GM12878 (cell line): ENCODE measurements around the gene ZNF653. TPM values are rescaled to one million over a fixed set of nuclear protein-coding genes. Genes with fewer than 3 reads are reported as not detected.

Source experiments
- ATAC-seq: fragments of 200-7000 bp; cut with Tn5 transposase; 3 replicates; pipeline ENCODE4 v1.9.1; 2020; ENCODE audit warnings: mild to moderate bottlenecking, moderate library complexity
- BruUV-seq: library from RNA; stranded (reverse); fragments of 400-500 nt; replicated peaks from 2 replicates; lab custom pipeline; 2021; lab: Mats Ljungman, UMichigan
- CTCF ChIA-PET: fragments of 300-600 bp; sonication (Branson Sonifier 250); formaldehyde crosslinking; extraction: SDS; loops from one replicate; lab custom pipeline; 2021; ENCODE audit warnings: inconsistent platforms; lab: Yijun Ruan, JAX
- POLR2A ChIA-PET: fragments of 350-600 bp; formaldehyde crosslinking; extraction: SDS; loops from one replicate; lab custom pipeline; 2021; ENCODE audit warnings: inconsistent platforms; lab: Charles Lee
- RAD21 ChIA-PET: fragments of 300-600 bp; sonication (Branson Sonifier 250); formaldehyde crosslinking; loops from one replicate; lab custom pipeline; 2023; ENCODE audit warnings: antibody characterized with exemption; ENCODE audit not compliant: unreplicated experiment; lab: Charles Lee
- SMC1A ChIA-PET: fragments of 300-600 bp; sonication (Branson Sonifier 250); formaldehyde crosslinking; loops from one replicate; lab custom pipeline; 2023; ENCODE audit not compliant: unreplicated experiment, uncharacterized antibody; lab: Charles Lee
- DNase-seq: peaks from one replicate; pipeline ENCODE4 v3.0.0-alpha.2; 2011; ENCODE audit warnings: low read depth, low spot score
- FAIRE-seq: peaks from 3 replicates; lab custom pipeline; 2011; peaks lifted over from hg19 to GRCh38; lab: Jason Lieb, UNC
- H2AFZ ChIP-seq: 2 replicates; pipeline ENCODE4 v1.6.0; 2011; ENCODE audit warnings: low read depth, low read length, control low read depth; ENCODE audit not compliant: control insufficient read depth
- H3K27ac ChIP-seq: 2 replicates; pipeline ENCODE4 v1.5.1; 2011; ENCODE audit warnings: control low read depth; ENCODE audit not compliant: control insufficient read depth, insufficient read depth
- H3K27me3 ChIP-seq, 2 experiments: replicated peaks in 1 of 2; 2 replicates each; pipeline versions ENCODE4 v1.6.0 to v1.6.1; 2011; ENCODE audit warnings: low read length in 1 of 2; ENCODE audit not compliant: control insufficient read depth in 2 of 2, insufficient read depth in 2 of 2
- H3K36me3 ChIP-seq, 2 experiments: 2 replicates each; pipeline ENCODE4 v1.5.1; 2011; ENCODE audit warnings: low read length in 1 of 2; ENCODE audit not compliant: control insufficient read depth in 2 of 2, insufficient read depth in 2 of 2
- H3K4me1 ChIP-seq: 2 replicates; pipeline ENCODE4 v1.6.1; 2011; ENCODE audit warnings: mild to moderate bottlenecking, low read length, moderate library complexity, mixed read lengths; ENCODE audit not compliant: control insufficient read depth, insufficient read depth
- H3K4me2 ChIP-seq: 2 replicates; pipeline ENCODE4 v1.6.0; 2011; ENCODE audit warnings: control low read depth; ENCODE audit not compliant: control insufficient read depth, insufficient read depth
- H3K4me3 ChIP-seq: fragments of 200-600 bp; sonication (generic); 2 replicates; pipeline ENCODE4 v1.5.1; 2016
- H3K79me2 ChIP-seq: 2 replicates; pipeline ENCODE4 v1.6.0; 2011; ENCODE audit warnings: low read length; ENCODE audit not compliant: control insufficient read depth, insufficient read depth
- H3K9ac ChIP-seq: 2 replicates; pipeline ENCODE4 v1.8.0; 2011; ENCODE audit warnings: low read length, control low read depth, mixed read lengths; ENCODE audit not compliant: control insufficient read depth, insufficient read depth
- H3K9me3 ChIP-seq: replicated peaks from 3 replicates; pipeline ENCODE4 v1.5.1; 2011; ENCODE audit warnings: mild to moderate bottlenecking, low read length; ENCODE audit not compliant: control insufficient read depth, insufficient read depth
- H4K20me1 ChIP-seq: 2 replicates; pipeline ENCODE4 v1.6.0; 2011; ENCODE audit not compliant: control insufficient read depth, insufficient read depth
- BRCA1 ChIP-seq: IDR thresholded peaks from 2 replicates; pipeline ENCODE4 v1.6.1; 2011; ENCODE audit warnings: low read depth, low read length, improper control_type of control experiment
- GABPA ChIP-seq: IDR thresholded peaks from 2 replicates; pipeline ENCODE4 v1.6.1; 2014; ENCODE audit warnings: antibody characterized with exemption, low read depth, mild to moderate bottlenecking, inconsistent platforms
- KLF5 ChIP-seq: fragments of 450-650 bp; IDR thresholded peaks from 2 replicates; pipeline ENCODE4 v1.6.1; 2014; ENCODE audit warnings: mild to moderate bottlenecking; ENCODE audit not compliant: partially characterized antibody
- MTA2 ChIP-seq: fragments of 450-650 bp; IDR thresholded peaks from 2 replicates; pipeline ENCODE4 v1.6.1; 2016; ENCODE audit warnings: low read depth, mild to moderate bottlenecking, moderate library complexity
- MXI1 ChIP-seq: fragments of 150-350 bp; IDR thresholded peaks from 2 replicates; pipeline ENCODE4 v1.6.1; 2011; ENCODE audit warnings: low read depth, mild to moderate bottlenecking, inconsistent platforms, low read length, improper control_type of control experiment
- PAX8 ChIP-seq: fragments of 450-650 bp; IDR thresholded peaks from 2 replicates; pipeline ENCODE4 v1.6.1; 2017; ENCODE audit warnings: mild to moderate bottlenecking, moderate library complexity
- POLR2A ChIP-seq: IDR thresholded peaks from 2 replicates; pipeline ENCODE4 v1.6.1; 2011; ENCODE audit warnings: low read depth, mild to moderate bottlenecking, low read length
- RB1 ChIP-seq: fragments of 450-650 bp; formaldehyde crosslinking; IDR thresholded peaks from 2 replicates; pipeline ENCODE4 v1.6.1; 2017; ENCODE audit warnings: mild to moderate bottlenecking, borderline replicate concordance
- SREBF2 ChIP-seq: IDR thresholded peaks from 2 replicates; pipeline ENCODE4 v1.6.1; 2012; ENCODE audit warnings: mild to moderate bottlenecking, low read length
- TCF12 ChIP-seq: IDR thresholded peaks from 2 replicates; pipeline ENCODE4 v1.6.1; 2011; ENCODE audit warnings: low read depth, mild to moderate bottlenecking, low read length
- TCF7 ChIP-seq: IDR thresholded peaks from 2 replicates; pipeline ENCODE4 v1.6.1; 2014; ENCODE audit warnings: antibody characterized with exemption, borderline replicate concordance
- YBX1 ChIP-seq: fragments of 450-650 bp; IDR thresholded peaks from 2 replicates; pipeline ENCODE4 v1.6.1; 2016; ENCODE audit warnings: antibody characterized with exemption
- ZNF622 ChIP-seq: fragments of 450-650 bp; IDR thresholded peaks from 2 replicates; pipeline ENCODE4 v1.6.1; 2017; ENCODE audit warnings: mild to moderate bottlenecking, inconsistent platforms
- ZZZ3 ChIP-seq: IDR thresholded peaks from 2 replicates; pipeline ENCODE4 v1.6.1; 2011; ENCODE audit warnings: low read depth; ENCODE audit not compliant: control insufficient read depth, insufficient read length
- WGBS: methylation state at CpG from one replicate; pipeline ENCODE4 v1.1.6; 2016; ENCODE audit warnings: low lambda C conversion rate; ENCODE audit not compliant: insufficient replicate concordance, insufficient coverage; ENCODE audit errors: missing lambda C conversion rate; 5-methylcytosine and 5-hydroxymethylcytosine counted together
- in situ Hi-C: fragments of 300-500 bp; cut with MboI; formaldehyde crosslinking; loops from 9 replicates; pipeline ENCODE4 v1.14.3; 2018; ENCODE audit warnings: mixed read lengths
- intact Hi-C: fragments of 100-400 bp; cut with micrococcal nuclease; formaldehyde crosslinking; loops from one replicate; pipeline ENCODE4 v1.14.2; 2022; ENCODE audit not compliant: unreplicated experiment
- polyA plus RNA-seq, 11 experiments: library from polyadenylated mRNA; depleted of rRNA in 4 of 11; unstranded in 6 of 11; stranded (reverse) in 5 of 11; fragments of >200 nt; fragmentation: Nextera tagmentation in 4 of 11; fragmentation: Illumina TruSeq in 1 of 11; extraction: Ambion mirVana in 4 of 11; extraction: Trizol in 1 of 11; gene quantifications; 1 replicate in 1 of 11; 2 replicates in 10 of 11; pipeline versions ENCODE4 v1.2.1 to v1.2.3, GENCODE V29; 2011 to 2016; ENCODE audit warnings: inconsistent platforms in 2 of 11, missing spikeins in 2 of 11, low read depth in 1 of 11
- total RNA-seq, 4 experiments: library from RNA; depleted of rRNA in 3 of 4; stranded (reverse); fragments of >200 nt in 3 of 4; fragmentation: Illumina TruSeq in 1 of 4; extraction: Trizol in 1 of 4; gene quantifications; 2 replicates each; pipeline versions ENCODE4 v1.2.1 to v1.2.3, GENCODE V29; 2013 to 2021
- TF ChIP-seq, protein P1 (sequence below): fragments of 450-650 bp; IDR thresholded peaks from 2 replicates; pipeline ENCODE4 v1.6.1; 2016; ENCODE audit warnings: mild to moderate bottlenecking
- TF ChIP-seq, protein P2 (sequence below): IDR thresholded peaks from 2 replicates; pipeline ENCODE4 v1.6.1; 2011; ENCODE audit warnings: borderline replicate concordance, low read depth, mild to moderate bottlenecking, moderate library complexity, low read length; ENCODE audit not compliant: insufficient read depth, poor library complexity, severe bottlenecking
- TF ChIP-seq, protein P3 (sequence below): fragments of 450-650 bp; IDR thresholded peaks from 2 replicates; pipeline ENCODE4 v1.6.1; 2017; ENCODE audit warnings: mild to moderate bottlenecking, moderate library complexity

ZNF653 gene
- total and polyA plus RNA-seq, 10 of the 15 experiments (the other 5 are each of a cell fraction or from before 2014, with no cell fraction given): 2.2 to 13.2 (median 6.7) TPM; not detected in 2

DNA sequence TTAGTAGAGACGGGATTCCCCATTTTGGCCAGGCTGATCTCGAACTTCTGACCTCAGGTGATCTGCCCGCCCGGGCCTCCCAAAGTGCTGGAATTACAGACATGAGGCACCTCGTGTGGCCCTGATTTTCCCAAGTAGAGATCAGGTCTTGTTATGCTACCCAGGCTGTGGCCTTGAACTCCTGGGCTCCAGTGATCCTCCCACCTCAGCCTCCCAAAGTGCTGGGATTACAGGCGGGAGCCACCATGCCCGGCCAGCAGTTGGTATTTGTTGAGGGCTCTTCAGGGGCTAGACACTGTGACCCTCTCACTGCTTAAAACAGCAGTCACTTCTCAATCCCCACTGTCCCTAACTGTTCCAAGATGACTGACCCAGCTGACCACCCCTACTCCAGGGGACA, 16.3 kb downstream of the ZNF653 start:
- no peaks in the 10 kb centered on the region for H3K79me2 ChIP-seq
- FAIRE-seq (no peak), DNase-seq (no peak), ATAC-seq (no peak)
- no peak overlapping the region for H3K9ac ChIP-seq
- intact Hi-C loops (no loop called here), in situ Hi-C loops (no loop called here)
- no peaks in the 10 kb centered on the region for H3K9me3 ChIP-seq
- POLR2A ChIA-PET: no interaction called here
- no peaks in the 10 kb centered on the region for H3K4me1 ChIP-seq
- TF ChIP-seq RB1 (no peak), SREBF2 (no peak), TCF12 (no peak), GABPA (no peak), POLR2A (no peak), YBX1 (no peak), TCF7 (no peak), MXI1 (no peak), PAX8 (no peak), MTA2 (no peak), ZZZ3 (no peak), BRCA1 (no peak), ZNF622 (no peak), KLF5 (no peak)
- TF ChIP-seq, protein P1, sequence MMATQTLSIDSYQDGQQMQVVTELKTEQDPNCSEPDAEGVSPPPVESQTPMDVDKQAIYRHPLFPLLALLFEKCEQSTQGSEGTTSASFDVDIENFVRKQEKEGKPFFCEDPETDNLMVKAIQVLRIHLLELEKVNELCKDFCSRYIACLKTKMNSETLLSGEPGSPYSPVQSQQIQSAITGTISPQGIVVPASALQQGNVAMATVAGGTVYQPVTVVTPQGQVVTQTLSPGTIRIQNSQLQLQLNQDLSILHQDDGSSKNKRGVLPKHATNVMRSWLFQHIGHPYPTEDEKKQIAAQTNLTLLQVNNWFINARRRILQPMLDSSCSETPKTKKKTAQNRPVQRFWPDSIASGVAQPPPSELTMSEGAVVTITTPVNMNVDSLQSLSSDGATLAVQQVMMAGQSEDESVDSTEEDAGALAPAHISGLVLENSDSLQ: no peak
- TF ChIP-seq, protein P2, sequence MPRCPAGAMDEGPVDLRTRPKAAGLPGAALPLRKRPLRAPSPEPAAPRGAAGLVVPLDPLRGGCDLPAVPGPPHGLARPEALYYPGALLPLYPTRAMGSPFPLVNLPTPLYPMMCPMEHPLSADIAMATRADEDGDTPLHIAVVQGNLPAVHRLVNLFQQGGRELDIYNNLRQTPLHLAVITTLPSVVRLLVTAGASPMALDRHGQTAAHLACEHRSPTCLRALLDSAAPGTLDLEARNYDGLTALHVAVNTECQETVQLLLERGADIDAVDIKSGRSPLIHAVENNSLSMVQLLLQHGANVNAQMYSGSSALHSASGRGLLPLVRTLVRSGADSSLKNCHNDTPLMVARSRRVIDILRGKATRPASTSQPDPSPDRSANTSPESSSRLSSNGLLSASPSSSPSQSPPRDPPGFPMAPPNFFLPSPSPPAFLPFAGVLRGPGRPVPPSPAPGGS: no peak
- TF ChIP-seq, protein P3, sequence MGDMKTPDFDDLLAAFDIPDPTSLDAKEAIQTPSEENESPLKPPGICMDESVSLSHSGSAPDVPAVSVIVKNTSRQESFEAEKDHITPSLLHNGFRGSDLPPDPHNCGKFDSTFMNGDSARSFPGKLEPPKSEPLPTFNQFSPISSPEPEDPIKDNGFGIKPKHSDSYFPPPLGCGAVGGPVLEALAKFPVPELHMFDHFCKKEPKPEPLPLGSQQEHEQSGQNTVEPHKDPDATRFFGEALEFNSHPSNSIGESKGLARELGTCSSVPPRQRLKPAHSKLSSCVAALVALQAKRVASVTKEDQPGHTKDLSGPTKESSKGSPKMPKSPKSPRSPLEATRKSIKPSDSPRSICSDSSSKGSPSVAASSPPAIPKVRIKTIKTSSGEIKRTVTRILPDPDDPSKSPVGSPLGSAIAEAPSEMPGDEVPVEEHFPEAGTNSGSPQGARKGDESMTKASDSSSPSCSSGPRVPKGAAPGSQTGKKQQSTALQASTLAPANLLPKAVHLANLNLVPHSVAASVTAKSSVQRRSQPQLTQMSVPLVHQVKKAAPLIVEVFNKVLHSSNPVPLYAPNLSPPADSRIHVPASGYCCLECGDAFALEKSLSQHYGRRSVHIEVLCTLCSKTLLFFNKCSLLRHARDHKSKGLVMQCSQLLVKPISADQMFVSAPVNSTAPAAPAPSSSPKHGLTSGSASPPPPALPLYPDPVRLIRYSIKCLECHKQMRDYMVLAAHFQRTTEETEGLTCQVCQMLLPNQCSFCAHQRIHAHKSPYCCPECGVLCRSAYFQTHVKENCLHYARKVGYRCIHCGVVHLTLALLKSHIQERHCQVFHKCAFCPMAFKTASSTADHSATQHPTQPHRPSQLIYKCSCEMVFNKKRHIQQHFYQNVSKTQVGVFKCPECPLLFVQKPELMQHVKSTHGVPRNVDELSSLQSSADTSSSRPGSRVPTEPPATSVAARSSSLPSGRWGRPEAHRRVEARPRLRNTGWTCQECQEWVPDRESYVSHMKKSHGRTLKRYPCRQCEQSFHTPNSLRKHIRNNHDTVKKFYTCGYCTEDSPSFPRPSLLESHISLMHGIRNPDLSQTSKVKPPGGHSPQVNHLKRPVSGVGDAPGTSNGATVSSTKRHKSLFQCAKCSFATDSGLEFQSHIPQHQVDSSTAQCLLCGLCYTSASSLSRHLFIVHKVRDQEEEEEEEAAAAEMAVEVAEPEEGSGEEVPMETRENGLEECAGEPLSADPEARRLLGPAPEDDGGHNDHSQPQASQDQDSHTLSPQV: no peak
- 77% methylated on average over 7 of the region's 7 CpGs for WGBS
- no peaks in the 10 kb centered on the region for H4K20me1 ChIP-seq
- RAD21 ChIA-PET: no interaction called here
- H2AFZ ChIP-seq: no peak overlapping the region
- H3K4me2 ChIP-seq: no peak overlapping the region
- peaks cover 0 to 5% of the 10 kb centered on the region in 2 experiments; a peak in 2 of 4 replicates for H3K36me3 ChIP-seq
- no peaks in the 10 kb centered on the region for H3K27me3 ChIP-seq
- no peak overlapping the region for H3K27ac ChIP-seq
- no TSS peak for BruUV-seq
- SMC1A ChIA-PET: no interaction called here
- CTCF ChIA-PET: no interaction called here
- no peak overlapping the region for H3K4me3 ChIP-seq
